ENCODE data around the gene C2CD4B. TPM values are rescaled to one million over a fixed set of nuclear protein-coding genes. Genes with fewer than 3 reads are reported as not detected.

C2CD4B gene, protein sequence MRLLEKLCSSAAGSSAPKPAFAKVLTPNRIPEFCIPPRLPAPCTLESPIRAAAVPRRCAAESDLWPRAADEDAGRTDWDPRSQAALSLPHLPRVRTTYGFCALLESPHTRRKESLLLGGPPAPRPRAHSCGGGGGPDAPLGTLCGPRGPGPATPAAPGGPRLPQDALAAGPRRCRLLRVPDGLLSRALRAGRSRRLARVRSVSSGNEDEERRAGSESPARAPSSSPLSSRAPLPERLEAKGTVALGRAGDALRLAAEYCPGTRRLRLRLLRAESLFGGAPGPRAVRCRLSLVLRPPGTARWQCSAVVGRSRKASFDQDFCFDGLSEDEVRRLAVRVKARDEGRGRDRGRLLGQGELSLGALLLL
- 0.28 TPM in 1 of 2 replicates, not detected in the other for total RNA-seq

DNA sequence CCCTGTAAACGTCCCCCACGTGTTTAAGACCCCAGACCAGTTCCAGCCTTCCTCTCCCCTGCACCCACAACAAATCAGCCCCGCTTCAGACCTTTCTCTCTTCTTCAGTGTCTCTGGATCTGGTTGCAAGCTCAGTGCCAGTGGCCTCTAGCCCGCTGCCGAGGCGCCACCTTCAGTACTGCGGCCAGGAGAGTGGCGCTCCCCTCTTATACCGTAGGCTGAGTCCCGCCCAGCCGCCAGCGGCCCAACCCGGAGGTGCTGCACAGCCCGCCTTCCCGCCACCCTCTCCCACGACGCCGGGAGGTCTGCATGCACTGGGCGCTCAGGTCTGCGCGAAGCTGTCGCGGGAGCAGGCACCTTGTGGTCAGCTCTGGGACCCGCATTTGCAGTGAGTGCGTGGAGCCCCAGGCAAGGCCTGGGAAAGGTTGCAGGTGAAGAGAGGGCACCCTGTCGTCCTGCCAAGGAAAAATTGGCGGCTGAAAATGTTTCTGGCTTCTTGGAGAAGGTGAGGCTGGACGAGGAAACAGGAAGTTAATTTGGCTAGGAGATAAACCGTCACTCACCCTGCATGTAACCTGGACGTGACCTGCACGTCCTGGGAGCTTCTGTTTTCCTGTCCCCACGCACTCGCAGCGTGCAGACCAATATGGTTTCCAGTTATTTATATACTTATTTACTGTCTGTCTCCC lies at the start of gene C2CD4B:
Gene C2CD4B, minus strand, starts transcription at position 182 of the 689 bp plus-strand sequence. CDS start 301 bp downstream, outside the sequence.

Other genes starting within 250 kb of the C2CD4B start
- gene VPS13C, start 104.8 kb downstream of the C2CD4B start, total RNA-seq = 56.9 and 62.4 TPM in 2 replicates
- gene C2CD4A, start 98.3 kb downstream of the C2CD4B start, total RNA-seq = not detected in 2 replicates
- gene TLN2, start 225.3 kb upstream of the C2CD4B start, total RNA-seq = 21.5 and 23.8 TPM in 2 replicates